ENCODE measurements around the gene WASHC2A. TPM values are rescaled to one million over a fixed set of nuclear protein-coding genes. Genes with fewer than 3 reads are reported as not detected.
"Not testable (repeated sequence)": the region's sequence is repeated elsewhere in the genome, so short reads cannot be mapped to it uniquely, and the experiment has no call there.

The WASHC2A gene
- total RNA-seq, 1 donor from 2014 or later: 53.7 TPM

DNA sequence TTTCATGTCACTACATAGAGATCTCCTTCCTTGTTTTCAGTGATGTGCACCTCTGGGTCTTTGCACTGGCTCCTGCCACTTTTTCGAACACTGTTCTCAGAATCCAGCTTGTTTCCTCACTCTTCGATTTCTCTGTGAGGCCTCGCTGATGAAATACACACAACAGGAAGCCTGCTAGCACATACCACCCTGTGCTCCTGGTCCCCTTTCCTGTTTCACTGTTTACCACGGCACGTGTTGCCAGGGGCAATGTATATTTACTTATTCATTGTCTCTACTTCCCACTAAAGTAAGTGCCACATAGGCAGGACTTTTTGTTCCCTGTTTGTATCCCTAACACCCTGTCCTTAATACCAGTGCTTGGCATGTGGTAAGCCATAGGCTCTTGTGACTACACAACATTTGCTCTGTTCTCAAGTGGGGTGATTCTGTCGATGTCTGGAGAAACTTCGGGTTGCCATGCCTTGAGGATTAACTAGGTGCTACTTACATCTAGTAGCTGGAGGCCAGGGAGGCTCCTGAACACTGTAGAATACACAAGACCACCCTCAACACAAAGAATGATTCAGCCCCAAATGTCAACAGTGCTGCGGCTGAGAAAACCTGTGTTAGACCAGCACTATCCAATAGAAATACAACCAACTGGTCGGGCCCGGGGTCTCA is 75.9 kb downstream of the WASHC2A start:
- DNase-seq (ENCODE audit: low read depth): not testable (repeated sequence)

DNA sequence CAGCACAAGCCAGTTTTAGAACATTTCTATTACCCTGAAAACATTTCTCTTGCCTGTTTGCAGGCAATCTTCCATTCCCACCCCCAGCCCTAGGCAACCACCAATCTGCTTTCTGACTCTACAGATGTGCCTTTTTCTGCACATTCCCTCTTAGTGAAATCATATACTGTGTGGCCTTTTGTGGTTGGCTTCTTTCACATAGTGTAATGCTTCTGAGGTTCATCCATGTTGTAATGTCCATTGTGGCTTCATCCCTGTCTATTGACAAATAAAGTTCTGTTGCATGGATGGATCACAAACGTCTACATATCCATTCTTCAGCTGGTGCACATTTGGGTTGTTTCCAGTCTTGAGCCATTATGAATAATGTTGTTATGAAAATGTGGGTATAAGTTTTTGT is 77.8 kb downstream of the WASHC2A start:
- not testable (repeated sequence) for DNase-seq (ENCODE audit: low read depth)

DNA sequence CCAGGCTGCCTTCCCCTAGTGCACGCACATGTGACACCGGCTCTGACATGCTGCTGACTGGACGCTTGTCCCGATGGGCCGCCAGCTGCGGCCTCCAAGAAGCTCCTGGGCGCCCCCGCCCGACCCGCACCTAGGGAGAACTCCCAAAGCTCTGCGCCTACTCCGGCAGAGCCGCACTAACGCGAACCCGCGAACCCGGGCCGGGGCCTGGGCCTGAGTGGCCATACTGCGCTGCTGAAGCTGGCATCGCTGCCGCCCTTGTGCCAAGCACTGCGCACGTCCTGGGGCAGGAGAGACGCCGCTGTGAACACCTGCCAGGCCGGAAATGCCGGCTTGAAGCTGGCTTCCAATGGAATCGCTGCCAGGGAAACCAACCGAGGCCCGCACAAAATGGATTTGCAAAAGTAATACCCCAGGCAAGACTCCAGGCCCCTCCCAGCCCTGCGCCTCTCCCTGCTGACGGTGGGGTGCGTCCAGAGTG is 85.1 kb downstream of the WASHC2A start:
- DNase-seq (ENCODE audit: low read depth): no peak

DNA sequence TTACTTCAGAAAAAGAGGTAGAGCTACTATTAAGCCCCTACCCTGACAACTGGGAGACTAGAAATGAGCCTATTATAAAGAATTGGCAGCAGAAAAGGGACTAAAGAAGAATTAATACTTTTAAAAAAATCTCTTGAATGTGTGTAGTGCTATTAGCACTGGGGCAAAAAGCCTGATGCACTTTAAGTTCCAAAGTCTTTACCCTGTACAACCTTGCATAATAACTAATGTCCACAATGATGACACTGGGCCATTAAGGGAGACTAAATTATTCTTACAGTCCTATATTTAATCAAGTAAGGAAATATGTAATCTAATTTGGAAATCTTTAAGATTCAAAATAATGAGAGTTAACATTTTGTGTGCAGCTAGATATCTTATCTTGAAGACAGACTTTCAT is 90.1 kb downstream of the WASHC2A start:
- not testable (repeated sequence) for DNase-seq (ENCODE audit: low read depth)

DNA sequence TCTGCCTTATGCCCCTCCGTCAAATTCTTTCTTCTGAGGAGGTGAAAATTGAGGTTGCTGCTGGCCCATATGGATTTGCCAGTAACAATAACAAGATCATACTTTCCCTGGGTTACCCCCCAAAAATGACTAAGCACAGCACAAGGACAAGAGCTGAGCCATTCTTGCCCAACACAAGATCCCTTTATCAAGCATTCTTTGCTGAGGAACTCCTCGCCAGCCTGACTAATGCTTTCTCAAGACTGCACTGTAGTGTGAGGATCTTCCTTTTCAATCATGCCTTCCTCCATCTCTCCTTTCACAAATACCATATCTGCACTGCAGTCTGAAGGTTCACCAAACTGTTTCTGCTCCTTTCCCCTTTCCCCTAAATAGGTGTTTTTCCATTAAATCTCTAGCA is 92.1 kb downstream of the WASHC2A start:
- not testable (repeated sequence) for DNase-seq (ENCODE audit: low read depth)

DNA sequence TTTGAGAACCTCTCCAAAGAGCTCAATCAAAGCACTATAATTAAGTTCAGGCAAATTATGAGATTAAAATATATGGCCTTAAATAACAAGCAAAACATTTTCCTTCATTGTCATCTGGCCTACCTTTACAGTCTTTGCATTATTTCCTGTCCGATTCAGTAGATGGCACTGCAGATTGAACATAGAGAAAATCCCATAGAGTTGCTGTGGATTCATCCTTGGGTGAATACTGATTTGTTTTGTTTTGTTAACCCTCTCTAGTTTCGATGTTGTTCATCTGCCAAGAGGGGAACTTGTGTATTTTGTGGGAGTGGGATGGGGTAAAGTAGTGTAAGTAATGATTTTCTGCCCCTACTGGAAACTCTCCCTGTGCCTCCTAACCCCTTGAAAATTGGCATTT is 97.3 kb downstream of the WASHC2A start:
- DNase-seq (ENCODE audit: low read depth): not testable (repeated sequence)

DNA sequence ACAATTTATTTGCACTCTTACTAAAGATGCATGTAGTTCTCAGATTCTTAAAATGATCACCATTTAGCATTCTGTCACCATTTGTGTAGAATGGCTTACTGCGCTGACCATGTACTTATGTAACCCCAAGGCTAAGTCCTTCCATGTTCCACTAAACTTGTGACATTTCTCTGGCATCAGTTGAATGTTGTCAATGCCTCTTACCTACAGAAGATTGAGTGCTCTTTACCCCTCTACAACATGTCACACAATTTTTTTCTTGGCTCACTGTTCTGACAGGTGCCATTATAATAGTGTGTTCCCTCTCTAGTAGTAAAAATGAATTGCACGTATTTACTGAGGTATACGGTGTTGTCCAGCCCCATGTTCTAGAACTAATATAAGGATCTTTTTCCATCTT is 100.1 kb downstream of the WASHC2A start:
- DNase-seq (ENCODE audit: low read depth): not testable (repeated sequence)

DNA sequence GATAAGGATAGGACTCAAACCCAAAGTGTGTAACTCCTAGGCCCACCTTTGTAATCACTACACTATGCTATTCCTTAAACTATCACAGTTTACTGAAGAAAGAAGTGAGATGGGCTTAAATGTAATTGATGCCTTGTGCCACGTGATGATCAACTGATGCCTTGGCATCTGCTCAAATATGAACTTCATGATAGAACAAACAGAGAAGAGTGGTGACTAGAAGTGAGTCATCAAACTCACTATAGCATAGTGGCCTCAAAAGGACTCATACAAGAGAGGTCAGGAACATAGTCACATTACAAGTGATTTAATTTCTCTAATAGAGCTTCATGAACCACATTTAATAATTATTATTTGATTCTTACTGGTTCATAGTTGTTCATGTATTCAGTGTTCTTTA is 101.8 kb downstream of the WASHC2A start:
- peak; percentile 36 for DNase-seq (ENCODE audit: low read depth)

DNA sequence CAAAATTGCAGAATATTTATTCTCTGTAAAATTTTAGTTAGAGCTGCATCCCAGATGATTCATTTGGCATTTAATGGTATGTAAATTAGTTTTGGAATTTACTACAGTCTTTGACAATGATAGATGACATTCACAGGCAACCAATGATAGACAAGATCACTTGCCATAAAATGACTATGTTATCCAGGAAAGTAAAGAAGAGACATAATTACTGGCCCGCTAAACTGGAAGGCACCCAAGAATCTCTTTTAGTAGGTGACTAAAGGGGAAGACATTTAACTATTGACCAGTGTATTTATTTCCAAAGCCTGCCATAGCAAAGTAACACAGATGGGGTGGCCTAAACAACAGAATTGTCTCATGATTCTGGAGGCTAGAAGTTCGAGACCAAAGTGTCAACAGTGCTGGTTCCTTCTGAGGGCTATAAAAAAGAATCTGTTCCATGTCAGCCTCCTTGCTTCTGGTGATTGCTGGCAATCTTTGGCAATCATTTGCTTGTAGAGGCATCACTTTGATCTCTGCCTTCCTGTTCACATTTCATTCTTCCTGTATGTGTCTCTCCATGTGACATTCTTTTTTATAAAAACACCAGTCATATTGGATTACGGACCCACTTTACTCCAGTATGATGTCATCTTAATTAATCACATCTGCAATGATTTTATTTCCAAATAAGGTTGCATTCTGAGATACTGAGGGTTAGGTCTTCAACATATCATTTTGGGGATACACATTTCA is 107.2 kb downstream of the WASHC2A start:
- peak; percentile 23 for DNase-seq (ENCODE audit: low read depth)

Other genes with a start within 250 kb of the WASHC2A start
- 36.8 and 51.6 TPM in 2 replicates for gene PARG, start 125.9 kb upstream of the WASHC2A start, total RNA-seq
- gene TIMM23B, start 125.9 kb upstream of the WASHC2A start, total RNA-seq: 14.0 and 18.1 TPM in 2 replicates
- gene AGAP6, start 79.5 kb upstream of the WASHC2A start, total RNA-seq: 1.0 and 3.6 TPM in 2 replicates
- gene ASAH2, start 183.6 kb downstream of the WASHC2A start, total RNA-seq: 0.17 and 1.2 TPM in 2 replicates

Data from renal cortical epithelial cell (primary cell).